Common myeloid progenitor, CD34-positive (primary cell): ENCODE data around the gene SETD3.

Experiments used
- CTCF ChIA-PET: fragments of 350-600 bp; sonication (Branson Sonifier 250); formaldehyde crosslinking; loops from one replicate; lab custom pipeline; 2021; ENCODE audit warnings: antibody characterized with exemption; lab: Charles Lee
- POLR2A ChIA-PET: fragments of 350-600 bp; sonication (Branson Sonifier 250); formaldehyde crosslinking; loops from one replicate; lab custom pipeline; 2021; ENCODE audit warnings: antibody characterized with exemption; lab: Charles Lee
- DNase-seq, 3 donors: peaks; one replicate each; pipeline versions ENCODE4 v3.0.0 to v3.0.0-alpha.2; 2013
- H3K27ac ChIP-seq, 2 experiments: 1 replicate in 1 of 2; 2 replicates in 1 of 2; pipeline ENCODE4 v1.7.0; 2013; ENCODE audit warnings: inconsistent platforms in 2 of 2, low read length in 2 of 2, mild to moderate bottlenecking in 2 of 2, low read depth in 1 of 2, moderate library complexity in 1 of 2; ENCODE audit not compliant: severe bottlenecking in 2 of 2, insufficient read depth in 1 of 2, poor library complexity in 1 of 2
- H3K27me3 ChIP-seq, 5 experiments: replicated peaks in 2 of 5; 1 replicate in 3 of 5; 2 replicates in 2 of 5; pipeline versions ENCODE4 v1.6.1 to v1.7.0; 2013; ENCODE audit warnings: low read length in 4 of 5, mild to moderate bottlenecking in 2 of 5, moderate library complexity in 2 of 5, inconsistent platforms in 1 of 5; ENCODE audit not compliant: insufficient read depth in 5 of 5, control insufficient read depth in 4 of 5
- H3K36me3 ChIP-seq, 4 experiments: 1 replicate in 2 of 4; 2 replicates in 2 of 4; pipeline versions ENCODE4 v1.6.1 to v1.7.0; 2013; ENCODE audit warnings: low read length in 3 of 4, control low read depth in 1 of 4, mild to moderate bottlenecking in 1 of 4; ENCODE audit not compliant: control insufficient read depth in 4 of 4, insufficient read depth in 4 of 4
- H3K4me1 ChIP-seq, 4 experiments: 1 replicate in 3 of 4; 2 replicates in 1 of 4; pipeline versions ENCODE4 v1.6.1 to v1.7.1; 2013; ENCODE audit warnings: low read length in 3 of 4, mild to moderate bottlenecking in 3 of 4, control low read depth in 1 of 4, inconsistent platforms in 1 of 4, moderate library complexity in 1 of 4; ENCODE audit not compliant: control insufficient read depth in 4 of 4, insufficient read depth in 4 of 4; ENCODE audit errors: control extremely low read depth in 1 of 4
- H3K4me3 ChIP-seq, 7 experiments: 1 replicate in 4 of 7; 2 replicates in 3 of 7; pipeline versions ENCODE4 v1.5.1 to v1.7.0; 2013; ENCODE audit warnings: mild to moderate bottlenecking in 7 of 7, low read length in 6 of 7, moderate library complexity in 6 of 7, inconsistent platforms in 2 of 7, low read depth in 2 of 7, control low read depth in 1 of 7; ENCODE audit not compliant: insufficient read depth in 4 of 7, control insufficient read depth in 1 of 7; ENCODE audit errors: extremely low read depth in 1 of 7
- H3K9me3 ChIP-seq, 5 experiments: 1 replicate in 4 of 5; 2 replicates in 1 of 5; pipeline versions ENCODE4 v1.6.1 to v1.7.1; 2013; ENCODE audit warnings: low read length in 4 of 5, mild to moderate bottlenecking in 2 of 5, inconsistent platforms in 1 of 5, low read depth in 1 of 5, moderate library complexity in 1 of 5; ENCODE audit not compliant: control insufficient read depth in 4 of 5, insufficient read depth in 2 of 5; ENCODE audit errors: control extremely low read depth in 1 of 5
- WGBS: methylation state at CpG from one replicate; pipeline ENCODE4 v1.1.5; 2013; ENCODE audit not compliant: insufficient coverage; 5-methylcytosine and 5-hydroxymethylcytosine counted together

The SETD3 gene

DNA sequence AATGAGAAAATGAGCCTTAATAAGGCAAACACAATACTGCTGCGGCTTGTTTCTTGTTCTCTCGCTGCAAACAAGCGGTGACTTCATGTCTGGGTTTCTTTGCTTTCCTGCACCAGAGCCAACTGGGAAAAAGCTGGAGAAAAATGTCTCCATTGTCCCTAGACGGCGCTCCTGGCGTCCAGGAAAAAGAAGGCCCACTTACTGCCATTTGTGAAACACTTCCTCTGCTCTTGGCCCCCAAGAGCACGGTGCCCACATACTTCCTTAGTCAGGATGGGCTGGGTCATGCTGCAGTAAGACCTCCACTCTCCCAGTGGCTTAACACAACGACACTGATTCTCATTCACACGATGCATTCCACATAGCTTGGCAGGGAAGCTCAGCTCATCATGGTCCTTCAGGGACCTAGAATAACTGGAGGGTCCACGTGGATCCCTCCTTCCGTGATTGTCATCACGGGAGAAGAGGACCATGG is 122.7 kb downstream of the SETD3 start:
- H3K27me3 ChIP-seq, result no peaks in the 10 kb centered on the region
- 80% methylated on average over 12 of the region's 12 CpGs for WGBS
- DNase-seq, result no peak
- H3K4me3 ChIP-seq, result no peak overlapping the region
- H3K36me3 ChIP-seq, result no peaks in the 10 kb centered on the region
- no peaks in the 10 kb centered on the region for H3K4me1 ChIP-seq
- ChIA-PET CTCF (interaction anchor here (0.9 to 1.2 kb wide), 2 partner anchors 17 to 33 kb away, joined by 3 read pairs; no protein-coding TSS in a partner anchor), POLR2A (no interaction called here)
- peaks cover 0 to 4% (median 0%) of the 10 kb centered on the region in 5 experiments for H3K9me3 ChIP-seq
- H3K27ac ChIP-seq, result no peak overlapping the region

- Histone ChIP-seq H3K27ac (no peak overlapping the region), H3K4me3 (no peak overlapping the region), H3K4me1 (no peaks in the 10 kb centered on the region), H3K27me3 (no peaks in the 10 kb centered on the region), H3K36me3 (no peaks in the 10 kb centered on the region), H3K9me3 (peaks cover 0 to 4% (median 0%) of the 10 kb centered on the region in 5 experiments)
- ChIA-PET POLR2A (no interaction called here), CTCF (no interaction called here)
- WGBS, result 95% methylated on average over 12 of the region's 15 CpGs
- no peak for DNase-seq
Measured at GRCh38 chr14:99357151-99357915, 123.3 kb downstream of the SETD3 start.

DNA sequence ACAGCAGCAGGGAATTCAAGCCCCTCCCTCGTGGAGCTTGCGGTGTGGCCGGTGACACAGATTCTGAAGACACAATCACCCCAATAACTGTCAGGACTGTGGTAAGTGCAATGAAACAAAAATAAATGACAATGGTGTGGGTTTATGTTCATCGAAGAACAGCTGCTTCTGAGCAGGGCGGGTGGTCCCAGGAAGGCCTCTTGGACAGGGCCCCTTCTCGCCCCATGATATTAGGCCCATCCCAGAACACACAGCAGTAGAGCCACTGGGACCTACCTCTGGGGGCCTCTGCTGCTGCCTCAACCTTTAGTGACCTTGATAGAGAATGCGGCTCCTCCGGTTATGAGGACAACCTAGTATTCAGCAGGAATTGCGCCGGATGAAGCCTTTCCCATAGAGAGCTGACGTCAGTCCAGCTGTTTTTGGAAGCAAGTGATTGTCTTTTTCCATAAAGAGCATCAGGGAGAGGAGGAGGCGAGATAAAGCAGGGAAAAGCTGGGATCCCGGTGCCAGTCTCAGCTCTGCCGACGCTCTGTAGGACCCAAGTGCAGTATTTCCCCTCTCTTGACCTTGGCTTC is 124.5 kb downstream of the SETD3 start:
- Histone ChIP-seq H3K4me1 (no peaks in the 10 kb centered on the region), H3K36me3 (no peaks in the 10 kb centered on the region), H3K27ac (no peak overlapping the region), H3K9me3 (peaks cover 0 to 4% (median 0%) of the 10 kb centered on the region in 5 experiments), H3K27me3 (peaks cover 0 to 5% (median 0%) of the 10 kb centered on the region in 5 experiments), H3K4me3 (no peak overlapping the region)
- ChIA-PET POLR2A (no interaction called here), CTCF (interaction anchor here (1.3 to 1.4 kb wide), 2 partner anchors 17 to 40 kb away, joined by 4 to 5 read pairs; no protein-coding TSS in a partner anchor)
- 95% methylated on average over 11 of the region's 15 CpGs for WGBS
- no peak for DNase-seq

GRCh38 chr14:99354166-99354875 is 126.3 kb downstream of the SETD3 start:
- no peaks in the 10 kb centered on the region for H3K36me3 ChIP-seq
- DNase-seq, result no peak
- H3K27me3 ChIP-seq, result peaks cover 0 to 8% (median 0%) of the 10 kb centered on the region in 5 experiments
- ChIA-PET POLR2A (no interaction called here), CTCF (no interaction called here)
- no peak overlapping the region for H3K4me3 ChIP-seq
- WGBS, result 94% methylated on average over 5 of the region's 7 CpGs
- no peak overlapping the region for H3K27ac ChIP-seq
- H3K9me3 ChIP-seq, result peaks cover 0 to 4% (median 0%) of the 10 kb centered on the region in 5 experiments
- H3K4me1 ChIP-seq, result no peaks in the 10 kb centered on the region

DNA sequence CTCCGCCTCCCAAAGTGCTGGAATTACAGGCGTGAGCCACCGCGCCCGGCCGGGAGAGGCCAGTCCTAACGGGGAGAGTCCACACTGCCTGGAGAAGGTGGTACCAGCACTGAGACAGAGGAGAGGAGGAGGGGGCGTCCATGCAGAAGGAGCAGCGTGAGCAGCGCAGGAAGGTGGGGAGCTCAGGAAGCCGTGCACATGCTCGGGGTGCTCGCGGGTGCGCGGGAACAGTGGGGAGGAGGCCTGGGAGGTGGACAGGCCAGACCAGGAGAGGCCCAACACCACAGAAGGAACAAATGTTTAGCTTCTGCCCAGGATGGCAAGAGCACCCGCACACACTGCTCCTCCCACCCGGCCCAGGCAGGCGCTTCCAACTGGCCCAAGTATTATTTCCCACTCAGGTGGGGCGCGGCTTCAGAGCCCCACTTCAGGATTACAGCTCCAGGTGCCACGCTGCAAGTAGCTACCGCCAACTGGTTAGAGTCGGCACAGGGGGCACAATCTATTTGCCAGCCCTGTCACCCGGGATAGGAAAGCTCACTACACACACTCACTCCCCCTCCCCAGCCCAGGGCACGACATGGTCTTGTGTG is 127.9 kb downstream of the SETD3 start:
- Histone ChIP-seq H3K27ac (no peak overlapping the region), H3K36me3 (no peaks in the 10 kb centered on the region), H3K4me1 (no peaks in the 10 kb centered on the region), H3K4me3 (no peak overlapping the region), H3K27me3 (peaks cover 0 to 8% (median 0%) of the 10 kb centered on the region in 5 experiments), H3K9me3 (peaks cover 0 to 4% (median 0%) of the 10 kb centered on the region in 5 experiments)
- CTCF ChIA-PET, result interaction anchor here (0.8 kb wide), 1 partner anchor 63 kb away, joined by 3 read pairs; no protein-coding TSS in a partner anchor
- DNase-seq, result no peak
- 98% methylated on average over 23 of the region's 26 CpGs for WGBS
- POLR2A ChIA-PET, result no interaction called here

DNA sequence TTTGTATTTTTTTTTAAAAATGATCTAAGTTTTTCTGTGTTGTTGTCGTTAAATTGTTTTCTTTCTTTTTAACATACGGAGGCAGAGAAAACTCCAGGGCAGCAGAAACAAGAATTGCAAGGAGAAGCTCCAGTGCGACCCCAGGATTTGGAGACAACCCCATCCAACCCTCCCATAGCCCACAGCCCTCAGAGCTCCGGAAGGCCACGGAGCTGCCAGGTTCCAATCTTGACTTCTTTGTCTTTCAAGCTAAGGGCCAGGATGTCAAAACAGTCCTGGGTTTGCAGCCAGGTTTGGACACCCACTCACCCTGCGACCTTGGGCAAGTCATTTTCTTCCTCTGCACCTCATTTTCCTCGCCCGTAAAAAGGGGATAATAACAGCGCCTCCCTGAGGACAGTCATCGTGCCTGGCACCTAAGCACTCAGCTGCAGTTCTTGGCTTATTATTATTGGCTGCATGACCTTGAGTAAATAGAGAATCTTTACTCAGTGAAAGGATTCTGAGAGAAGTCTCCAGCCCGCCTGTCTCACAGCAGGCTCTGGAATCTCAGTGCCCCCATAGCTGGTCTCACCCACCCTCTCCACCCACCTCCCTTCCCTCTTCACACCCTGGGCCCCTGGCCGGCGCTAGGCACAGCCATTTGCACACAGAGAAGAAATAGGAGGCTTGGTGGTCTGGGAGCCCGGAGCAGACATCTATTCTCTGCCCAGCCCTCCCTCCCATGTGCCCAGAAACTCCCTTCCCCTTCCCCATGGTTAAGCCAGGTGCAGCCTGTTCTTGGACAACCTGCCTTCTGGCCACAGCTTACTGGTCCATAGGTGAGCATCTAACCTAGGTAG is 129.3 kb downstream of the SETD3 start:
- no peaks in the 10 kb centered on the region for H3K4me1 ChIP-seq
- H3K36me3 ChIP-seq, result no peaks in the 10 kb centered on the region
- no peak for DNase-seq
- peaks cover 0 to 15% (median 2%) of the 10 kb centered on the region in 5 experiments for H3K27me3 ChIP-seq
- H3K27ac ChIP-seq, result no peak overlapping the region
- peaks cover 0 to 4% (median 0%) of the 10 kb centered on the region in 5 experiments for H3K9me3 ChIP-seq
- CTCF ChIA-PET, result no interaction called here
- POLR2A ChIA-PET, result no interaction called here
- H3K4me3 ChIP-seq, result no peak overlapping the region
- 97% methylated on average over 9 of the region's 14 CpGs for WGBS
